COLO668 (cell line): ENCODE measurements around the gene CCNA1.

Experiments used
- DNase-seq: peaks from one replicate; lab custom pipeline; 2025; ENCODE audit not compliant: unreplicated experiment; lab: John Stamatoyannopoulos, UW

The CCNA1 gene

GRCh38 chr13:36432106-36432544 is at the start of gene CCNA1:
TSS of gene CCNA1 (plus strand) at chr13:36432495. CDS start at chr13:36433057, 562 bp downstream.
- peak; percentile 87 for DNase-seq

- DNase-seq, result no peak
These were observed 46.8 kb upstream of the CCNA1 start for GRCh38 chr13:36385489-36385888.

- no peak for DNase-seq
These were observed 37.0 kb upstream of the CCNA1 start for GRCh38 chr13:36395280-36395679.

GRCh38 chr13:36405151-36405550 is 27.1 kb upstream of the CCNA1 start:
- DNase-seq, result no peak

GRCh38 chr13:36412736-36413135 is 19.6 kb upstream of the CCNA1 start:
- no peak for DNase-seq

GRCh38 chr13:36413161-36413560 is 19.1 kb upstream of the CCNA1 start:
- no peak for DNase-seq

GRCh38 chr13:36414461-36414860 is 17.8 kb upstream of the CCNA1 start:
- DNase-seq, result no peak

- no peak for DNase-seq
These were observed 15.0 kb upstream of the CCNA1 start for GRCh38 chr13:36417331-36417730.

- no peak for DNase-seq
These were observed 14.1 kb upstream of the CCNA1 start for GRCh38 chr13:36418022-36418805.

GRCh38 chr13:36420437-36420891 is 11.8 kb upstream of the CCNA1 start:
- DNase-seq, result peak; percentile 83

GRCh38 chr13:36421447-36421846 is 10.8 kb upstream of the CCNA1 start:
- DNase-seq, result no peak

- no peak for DNase-seq
These were observed 4.2 kb upstream of the CCNA1 start for GRCh38 chr13:36428086-36428485.

- DNase-seq, result no peak
These were observed 1.8 kb upstream of the CCNA1 start for GRCh38 chr13:36430247-36431203.

- DNase-seq, result peak; percentile 75
These were observed 840 bp upstream of the CCNA1 start for GRCh38 chr13:36431204-36432105.

GRCh38 chr13:36436811-36437210 is 4.5 kb downstream of the CCNA1 start:
- DNase-seq, result peak; percentile 47

GRCh38 chr13:36438594-36439483 is 6.5 kb downstream of the CCNA1 start:
- DNase-seq, result no peak

GRCh38 chr13:36445278-36445677 is 13.0 kb downstream of the CCNA1 start:
- no peak for DNase-seq

- no peak for DNase-seq
These were observed 13.6 kb downstream of the CCNA1 start for GRCh38 chr13:36445891-36446351.

- DNase-seq, result no peak
These were observed 15.2 kb downstream of the CCNA1 start for GRCh38 chr13:36447501-36447900.

- DNase-seq, result no peak
These were observed 18.2 kb downstream of the CCNA1 start for GRCh38 chr13:36450534-36450933.
